Skin epidermis (tissue), 12 donors: ENCODE data around the gene PCBP3.

Experiments
- H3K27ac ChIP-seq, 21 experiments: fragments of 200-600 bp; sonication (generic) in 11 of 21; one replicate each; pipeline ENCODE4 v1.5.0; 2020; ENCODE audit warnings: mild to moderate bottlenecking in 3 of 21, inconsistent platforms in 2 of 21, moderate library complexity in 2 of 21
- H3K4me3 ChIP-seq, 7 experiments: fragments of 200-600 bp; sonication (generic) in 2 of 7; one replicate each; pipeline ENCODE4 v1.5.0; 2020; ENCODE audit warnings: inconsistent platforms in 2 of 7, mild to moderate bottlenecking in 2 of 7, moderate library complexity in 1 of 7

PCBP3 gene

DNA sequence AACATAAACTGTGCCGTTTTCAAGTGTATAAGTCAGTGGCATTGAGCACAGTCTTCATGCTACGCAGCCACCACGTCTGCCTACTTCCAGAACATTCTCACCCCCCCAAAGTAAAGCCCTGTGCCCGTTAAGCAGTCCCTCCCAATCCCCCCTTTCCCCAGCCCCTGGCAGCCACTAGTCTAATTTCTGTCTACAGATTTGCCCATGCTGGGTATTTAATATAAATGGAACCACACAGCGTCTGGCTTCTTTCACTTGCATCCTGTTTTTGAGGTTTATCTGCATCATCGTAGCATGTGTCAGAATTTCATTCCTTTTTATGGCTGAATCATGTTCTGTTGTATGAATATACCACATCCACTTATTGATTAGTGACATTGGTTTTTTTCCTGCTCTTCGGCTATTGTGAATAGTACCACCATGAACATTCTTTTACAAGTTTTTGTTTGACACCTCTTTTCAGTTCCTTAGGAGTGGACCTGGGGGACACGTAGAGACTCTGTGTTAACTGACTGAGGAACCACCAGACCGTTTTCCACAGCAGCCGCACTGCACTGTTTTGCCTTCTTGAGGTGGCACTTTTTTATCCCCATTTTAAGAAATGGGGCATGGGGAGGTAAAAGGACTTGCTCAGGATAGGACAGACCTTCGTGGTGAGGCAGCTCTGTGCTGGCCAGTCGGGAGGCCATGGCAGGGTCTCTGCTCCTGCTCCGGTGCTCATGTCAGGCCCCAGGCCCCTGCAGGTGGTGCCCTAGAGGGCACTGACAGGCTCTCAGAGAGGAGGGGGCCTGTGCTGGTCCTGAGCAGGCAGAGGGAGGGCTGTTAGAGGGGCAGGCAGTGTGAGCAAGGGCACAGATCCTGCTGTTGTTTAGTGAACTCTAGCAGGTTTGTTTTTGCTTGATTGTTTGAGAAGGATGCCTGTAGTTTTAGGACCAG is 123.8 kb downstream of the PCBP3 start:
- peak overlapping the region in 3 of 21 experiments; percentile 36 to 65 (median 43) for H3K27ac ChIP-seq
- no peak overlapping the region for H3K4me3 ChIP-seq

- no peak overlapping the region for H3K4me3 ChIP-seq
- peak overlapping the region in 4 of 21 experiments; percentile 9 to 65 (median 38) for H3K27ac ChIP-seq
Measured at GRCh38 chr21:45768011-45768739, 124.7 kb downstream of the PCBP3 start.

GRCh38 chr21:45768740-45769048 is 125.2 kb downstream of the PCBP3 start:
- H3K27ac ChIP-seq: peak overlapping the region in 2 of 21 experiments; percentile 9 to 65
- H3K4me3 ChIP-seq: no peak overlapping the region

GRCh38 chr21:45769294-45769693 is 125.8 kb downstream of the PCBP3 start:
- no peak overlapping the region for H3K4me3 ChIP-seq
- no peak overlapping the region for H3K27ac ChIP-seq

GRCh38 chr21:45769896-45770295 is 126.4 kb downstream of the PCBP3 start:
- no peak overlapping the region for H3K4me3 ChIP-seq
- H3K27ac ChIP-seq: no peak overlapping the region

DNA sequence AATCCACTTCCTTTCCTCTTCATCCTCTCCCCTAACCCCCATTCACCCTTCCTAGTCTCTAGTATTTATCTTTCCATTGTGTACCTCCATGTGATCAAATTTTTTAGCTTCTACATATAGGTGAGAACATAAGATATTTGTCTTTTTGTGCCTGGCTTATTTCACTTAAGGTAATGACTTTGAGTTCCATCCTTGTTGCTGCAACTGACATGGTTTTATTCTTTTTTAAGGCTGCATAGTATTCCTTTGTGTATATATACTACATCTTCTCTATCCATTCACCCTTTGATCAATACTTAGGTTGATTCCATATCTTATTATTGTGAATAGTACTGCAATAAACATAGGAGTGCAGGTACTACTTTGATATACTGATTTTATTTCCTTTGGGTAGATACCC is 128.7 kb downstream of the PCBP3 start:
- no peak overlapping the region for H3K27ac ChIP-seq
- H3K4me3 ChIP-seq: no peak overlapping the region

- Histone ChIP-seq H3K27ac (no peak overlapping the region), H3K4me3 (no peak overlapping the region)
Measured at GRCh38 chr21:45774291-45774690, 130.8 kb downstream of the PCBP3 start.

GRCh38 chr21:45776971-45777370 is 133.4 kb downstream of the PCBP3 start:
- Histone ChIP-seq H3K4me3 (no peak overlapping the region), H3K27ac (no peak overlapping the region)

DNA sequence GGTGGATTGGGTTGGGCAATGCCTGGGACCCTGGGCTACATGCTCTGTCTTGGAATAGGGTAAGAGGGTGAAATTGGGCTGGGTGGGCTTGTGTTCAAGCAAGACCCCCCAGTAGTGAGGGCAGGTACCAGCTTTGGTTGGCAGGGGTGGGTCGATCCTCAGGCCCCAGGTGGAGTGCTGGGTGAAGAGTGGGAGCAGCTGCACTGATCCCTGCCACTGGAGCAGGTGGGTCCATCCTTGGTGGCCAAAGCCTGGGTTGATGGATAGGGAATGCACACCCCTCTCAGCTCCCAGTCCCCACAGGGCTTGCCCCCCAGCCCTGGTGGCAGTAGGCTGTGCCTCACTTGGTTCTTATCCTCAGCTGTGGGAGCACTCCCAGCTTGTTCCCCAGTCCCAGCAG is 135.2 kb downstream of the PCBP3 start:
- H3K27ac ChIP-seq: no peak overlapping the region
- no peak overlapping the region for H3K4me3 ChIP-seq

DNA sequence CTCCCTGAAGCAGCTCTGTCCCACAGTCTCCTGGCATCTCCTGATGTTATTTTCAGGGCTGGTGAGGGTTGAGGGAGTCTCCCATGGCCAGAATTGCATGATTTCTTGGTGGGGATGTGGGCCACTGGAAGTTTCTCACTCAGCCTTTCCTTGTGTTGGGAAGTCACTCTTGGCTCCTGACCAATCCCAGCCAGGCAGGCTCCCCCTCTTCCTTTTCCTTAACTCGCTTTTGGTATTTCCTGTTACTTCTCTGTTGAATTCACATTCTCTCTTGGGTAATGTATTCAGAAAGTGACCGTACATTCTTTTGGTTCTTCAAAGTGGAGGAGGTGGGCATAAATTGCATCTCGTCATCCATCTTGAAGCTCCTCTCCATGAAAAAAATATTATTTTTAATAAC is 135.7 kb downstream of the PCBP3 start:
- Histone ChIP-seq H3K4me3 (no peak overlapping the region), H3K27ac (no peak overlapping the region)

GRCh38 chr21:45780647-45781046 is 137.1 kb downstream of the PCBP3 start:
- H3K27ac ChIP-seq: no peak overlapping the region

DNA sequence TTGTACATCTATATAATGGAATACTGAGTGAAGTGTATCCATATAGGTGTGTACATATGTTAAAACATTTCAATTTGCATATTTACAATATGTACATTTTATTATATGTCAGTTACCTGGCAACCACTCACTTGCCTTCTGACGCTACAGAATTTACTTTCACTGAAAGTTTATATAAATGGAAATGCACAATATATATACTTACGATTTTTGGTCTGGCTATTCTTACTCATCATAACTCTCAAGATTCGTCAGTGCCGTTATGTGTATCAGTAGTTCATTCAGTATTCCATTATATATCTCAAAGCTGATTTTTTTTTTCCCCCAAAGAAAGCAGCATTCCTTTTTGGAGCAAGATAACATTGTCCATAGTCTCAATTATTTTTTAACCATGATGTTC is 138.2 kb downstream of the PCBP3 start:
- H3K27ac ChIP-seq: no peak overlapping the region
- H3K4me3 ChIP-seq: no peak overlapping the region

More at GRCh38 chr21:45780647-45781046, 137.1 kb downstream of the PCBP3 start:
- H3K4me3 ChIP-seq: no peak overlapping the region

GRCh38 chr21:45786660-45787059 is 143.1 kb downstream of the PCBP3 start:
- Histone ChIP-seq H3K27ac (no peak overlapping the region), H3K4me3 (no peak overlapping the region)

GRCh38 chr21:45787371-45787770 is 143.8 kb downstream of the PCBP3 start:
- Histone ChIP-seq H3K27ac (no peak overlapping the region), H3K4me3 (no peak overlapping the region)

DNA sequence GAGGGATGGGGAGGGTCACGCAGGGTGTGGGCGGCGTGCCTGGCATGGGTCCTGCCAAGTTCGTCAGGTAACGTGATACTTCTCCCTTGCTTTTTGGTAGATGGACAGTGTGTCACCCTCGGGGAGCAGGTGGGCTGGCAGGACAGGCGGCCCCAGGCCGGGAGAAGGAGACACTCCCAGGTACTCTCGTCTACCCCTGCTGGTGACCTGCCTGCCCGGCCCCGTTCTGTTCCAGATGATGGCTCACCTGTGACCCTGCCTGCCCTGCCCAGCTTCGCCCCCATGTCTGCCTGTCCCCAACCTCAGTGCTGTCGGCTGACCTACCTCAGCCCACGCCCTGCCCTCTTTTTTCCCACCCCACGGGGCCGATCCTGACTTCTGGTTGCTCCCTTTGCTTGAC is 144.7 kb downstream of the PCBP3 start:
- H3K4me3 ChIP-seq: no peak overlapping the region
- H3K27ac ChIP-seq: no peak overlapping the region

GRCh38 chr21:45788637-45789506 is 145.3 kb downstream of the PCBP3 start:
- Histone ChIP-seq H3K27ac (no peak overlapping the region), H3K4me3 (no peak overlapping the region)

DNA sequence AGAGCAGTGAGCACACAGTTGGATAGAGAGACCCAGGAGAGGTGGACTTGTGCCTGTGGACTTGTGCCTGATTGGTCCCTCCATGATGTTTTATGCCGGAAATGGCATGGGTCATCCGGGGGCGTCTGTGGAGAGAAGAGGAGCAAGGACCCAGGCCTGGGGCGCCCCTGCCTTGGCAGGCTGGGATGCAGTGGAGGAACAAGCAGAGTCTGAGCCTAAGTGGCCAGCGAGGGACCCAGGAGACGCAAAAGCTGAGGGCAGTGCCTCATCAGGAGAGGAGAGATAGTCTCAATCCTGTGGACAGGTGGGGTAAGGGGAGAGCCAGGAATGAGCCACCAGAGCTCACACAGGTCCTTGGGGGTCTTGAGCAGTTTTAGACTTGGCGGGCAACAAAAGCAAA is 146.9 kb downstream of the PCBP3 start:
- no peak overlapping the region for H3K4me3 ChIP-seq
- H3K27ac ChIP-seq: no peak overlapping the region

- Histone ChIP-seq H3K4me3 (no peak overlapping the region), H3K27ac (no peak overlapping the region)
Measured at GRCh38 chr21:45791562-45792418, 148.3 kb downstream of the PCBP3 start.

GRCh38 chr21:45792682-45793383 is 149.3 kb downstream of the PCBP3 start:
- Histone ChIP-seq H3K27ac (no peak overlapping the region), H3K4me3 (no peak overlapping the region)
